Thoracic aorta (tissue), 2 donors: ENCODE measurements around the gene TEX11. TPM values are rescaled to one million over a fixed set of nuclear protein-coding genes. Genes with fewer than 3 reads are reported as not detected.
"Not testable (repeated sequence)": the region's sequence is repeated elsewhere in the genome, so short reads cannot be mapped to it uniquely, and the experiment has no call there.

Experiments used
- ATAC-seq: fragments of 150-250 bp; one replicate; pipeline ENCODE4 v1.8.0; 2017; ENCODE audit warnings: low read depth; ENCODE audit not compliant: insufficient number of reproducible peaks, low FRiP score
- DNase-seq: peaks from one replicate; pipeline ENCODE4 v3.0.0-alpha.2; 2020; ENCODE audit warnings: low spot score
- H3K27ac ChIP-seq, 2 donors: fragments of 200-600 bp; sonication (generic); 1 replicate in 1 of 2; 2 replicates in 1 of 2; pipeline ENCODE4 v1.5.1; 2016; ENCODE audit warnings: mild to moderate bottlenecking in 2 of 2, moderate library complexity in 2 of 2
- H3K27me3 ChIP-seq: fragments of 200-600 bp; sonication (generic); replicated peaks from 2 replicates; pipeline ENCODE4 v1.6.0; 2016; ENCODE audit warnings: mild to moderate bottlenecking; ENCODE audit not compliant: insufficient read depth
- H3K36me3 ChIP-seq: fragments of 200-600 bp; sonication (generic); one replicate; pipeline ENCODE4 v1.5.1; 2016
- H3K4me1 ChIP-seq, 2 donors: fragments of 200-600 bp; sonication (generic); 1 replicate in 1 of 2; 2 replicates in 1 of 2; pipeline versions ENCODE4 v1.5.1 to v1.6.0; 2016; ENCODE audit warnings: low read depth in 2 of 2, mild to moderate bottlenecking in 1 of 2; ENCODE audit not compliant: control insufficient read depth in 1 of 2
- H3K4me3 ChIP-seq: fragments of 200-600 bp; sonication (generic); 2 replicates; pipeline ENCODE4 v1.5.1; 2016; ENCODE audit warnings: mild to moderate bottlenecking
- H3K9me3 ChIP-seq: fragments of 200-600 bp; sonication (generic); 2 replicates; pipeline ENCODE4 v1.5.1; 2016
- total RNA-seq, 2 donors: library from RNA; depleted of rRNA; stranded (reverse); fragments of >200 nt; gene quantifications; one replicate each; pipeline versions ENCODE4 v1.1.0 to v1.2.3, GENCODE V29; 2016
- TF ChIP-seq, protein P1 (sequence below): fragments of 200-600 bp; sonication (generic); IDR thresholded peaks from one replicate; pipeline ENCODE4 v1.5.1; 2019; ENCODE audit warnings: antibody characterized with exemption

TEX11 gene
- total RNA-seq, 2 donors from 2014 or later, result not detected

DNA sequence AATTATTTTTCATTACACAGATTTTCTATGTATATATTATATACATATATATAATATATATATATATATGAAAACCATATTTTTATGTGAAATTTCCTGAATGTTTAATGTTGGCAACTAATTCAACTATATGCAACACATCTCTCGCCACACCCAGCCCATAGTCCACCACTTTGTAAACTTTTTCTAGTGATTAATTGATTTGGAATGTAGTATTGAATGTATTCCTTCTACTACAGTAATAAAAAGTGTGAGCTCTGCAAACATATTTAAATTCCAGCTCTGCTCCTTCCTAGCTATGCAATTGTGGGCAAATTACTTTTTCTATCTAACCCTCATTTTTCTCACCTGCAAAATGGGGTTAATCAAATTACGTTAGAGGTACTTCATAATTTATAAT, 187.8 kb downstream of the TEX11 start:
- no peak for DNase-seq
- H3K27me3 ChIP-seq, result no peaks in the 10 kb centered on the region
- no peak overlapping the region for H3K27ac ChIP-seq
- no peaks in the 10 kb centered on the region for H3K36me3 ChIP-seq
- H3K9me3 ChIP-seq, result no peaks in the 10 kb centered on the region
- ATAC-seq, result no peak
- TF ChIP-seq, protein P1, sequence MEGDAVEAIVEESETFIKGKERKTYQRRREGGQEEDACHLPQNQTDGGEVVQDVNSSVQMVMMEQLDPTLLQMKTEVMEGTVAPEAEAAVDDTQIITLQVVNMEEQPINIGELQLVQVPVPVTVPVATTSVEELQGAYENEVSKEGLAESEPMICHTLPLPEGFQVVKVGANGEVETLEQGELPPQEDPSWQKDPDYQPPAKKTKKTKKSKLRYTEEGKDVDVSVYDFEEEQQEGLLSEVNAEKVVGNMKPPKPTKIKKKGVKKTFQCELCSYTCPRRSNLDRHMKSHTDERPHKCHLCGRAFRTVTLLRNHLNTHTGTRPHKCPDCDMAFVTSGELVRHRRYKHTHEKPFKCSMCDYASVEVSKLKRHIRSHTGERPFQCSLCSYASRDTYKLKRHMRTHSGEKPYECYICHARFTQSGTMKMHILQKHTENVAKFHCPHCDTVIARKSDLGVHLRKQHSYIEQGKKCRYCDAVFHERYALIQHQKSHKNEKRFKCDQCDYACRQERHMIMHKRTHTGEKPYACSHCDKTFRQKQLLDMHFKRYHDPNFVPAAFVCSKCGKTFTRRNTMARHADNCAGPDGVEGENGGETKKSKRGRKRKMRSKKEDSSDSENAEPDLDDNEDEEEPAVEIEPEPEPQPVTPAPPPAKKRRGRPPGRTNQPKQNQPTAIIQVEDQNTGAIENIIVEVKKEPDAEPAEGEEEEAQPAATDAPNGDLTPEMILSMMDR, result no peak
- no peaks in the 10 kb centered on the region for H3K4me1 ChIP-seq
- H3K4me3 ChIP-seq, result no peak overlapping the region

DNA sequence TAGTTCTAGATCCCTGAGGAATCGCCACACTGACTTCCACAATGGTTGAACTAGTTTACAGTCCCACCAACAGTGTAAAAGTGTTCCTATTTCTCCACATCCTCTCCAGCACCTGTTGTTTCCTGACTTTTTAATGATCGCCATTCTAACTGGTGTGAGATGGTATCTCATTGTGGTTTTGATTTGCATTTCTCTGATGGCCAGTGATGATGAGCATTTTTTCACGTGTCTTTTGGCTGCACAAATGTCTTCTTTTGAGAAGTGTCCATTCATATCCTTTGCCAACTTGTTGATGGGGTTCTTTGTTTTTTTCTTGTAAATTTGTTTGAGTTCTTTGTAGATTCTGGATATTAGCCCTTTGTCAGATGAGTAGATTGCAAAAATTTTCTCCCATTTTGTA, 197.2 kb downstream of the TEX11 start:
- H3K9me3 ChIP-seq, H3K4me3 ChIP-seq, H3K4me1 ChIP-seq, H3K27me3 ChIP-seq, ATAC-seq, DNase-seq, H3K36me3 ChIP-seq, H3K27ac ChIP-seq: not testable (repeated sequence)

DNA sequence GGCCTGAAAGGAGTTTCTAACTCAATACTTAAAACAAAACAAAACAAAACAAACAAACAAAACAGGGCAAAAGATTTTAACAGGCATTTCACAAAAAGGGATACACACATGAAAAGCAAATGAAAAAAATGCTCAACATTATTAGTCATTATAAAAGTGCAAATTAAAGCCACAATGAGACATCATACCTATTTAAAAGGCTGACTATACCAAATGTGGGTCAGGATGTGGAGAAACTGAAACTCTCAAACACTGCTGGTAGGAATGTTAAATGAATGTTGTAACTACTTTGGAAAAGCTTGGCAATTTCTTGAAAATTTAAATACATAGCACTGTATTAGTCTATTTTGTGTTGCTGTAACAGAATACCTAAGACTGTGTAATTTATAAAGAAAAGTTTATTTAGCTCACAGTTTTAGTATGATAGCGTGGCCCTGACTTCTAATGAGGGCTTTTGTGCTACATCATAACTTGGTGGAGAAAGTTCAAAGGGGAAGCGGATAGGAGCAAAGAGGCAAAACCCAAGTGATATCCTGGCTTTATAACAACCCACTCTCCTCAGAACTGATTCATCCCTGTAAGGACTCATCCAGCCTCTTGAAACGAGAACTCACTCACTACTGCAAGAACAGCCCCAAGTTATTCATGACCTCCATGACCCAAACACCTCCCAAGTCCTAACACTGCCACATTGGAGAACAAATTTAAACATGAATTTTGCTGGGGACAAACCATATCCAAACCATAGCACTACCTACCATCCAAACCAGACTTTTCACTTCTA, 214.0 kb downstream of the TEX11 start:
- no peaks in the 10 kb centered on the region for H3K4me1 ChIP-seq
- no peaks in the 10 kb centered on the region for H3K27me3 ChIP-seq
- ATAC-seq (no peak), DNase-seq (no peak)
- no peak overlapping the region for H3K27ac ChIP-seq
- no peaks in the 10 kb centered on the region for H3K36me3 ChIP-seq
- H3K9me3 ChIP-seq, result no peaks in the 10 kb centered on the region
- H3K4me3 ChIP-seq, result no peak overlapping the region
- TF ChIP-seq, protein P1, result no peak

DNA sequence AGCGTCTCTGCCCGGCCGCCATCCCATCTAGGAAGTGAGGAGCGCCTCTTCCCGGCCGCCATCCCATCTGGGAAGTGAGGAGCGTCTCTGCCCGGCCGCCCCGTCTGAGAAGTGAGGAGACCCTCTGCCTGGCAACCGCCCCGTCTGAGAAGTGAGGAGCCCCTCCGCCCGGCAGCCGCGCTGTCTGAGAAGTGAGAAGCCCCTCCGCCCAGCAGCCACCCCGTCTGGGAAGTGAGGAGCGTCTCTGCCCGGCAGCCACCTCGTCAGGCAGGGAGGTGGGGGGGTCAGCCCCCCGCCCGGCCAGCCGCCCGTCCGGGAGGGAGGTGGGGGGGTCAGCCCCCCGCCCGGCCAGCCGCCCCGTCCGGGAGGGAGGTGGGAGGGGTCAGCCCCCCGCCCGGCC, 229.1 kb downstream of the TEX11 start:
- H3K27me3 ChIP-seq, ATAC-seq, H3K4me3 ChIP-seq, DNase-seq, H3K27ac ChIP-seq, H3K9me3 ChIP-seq, H3K4me1 ChIP-seq, H3K36me3 ChIP-seq: not testable (repeated sequence)

DNA sequence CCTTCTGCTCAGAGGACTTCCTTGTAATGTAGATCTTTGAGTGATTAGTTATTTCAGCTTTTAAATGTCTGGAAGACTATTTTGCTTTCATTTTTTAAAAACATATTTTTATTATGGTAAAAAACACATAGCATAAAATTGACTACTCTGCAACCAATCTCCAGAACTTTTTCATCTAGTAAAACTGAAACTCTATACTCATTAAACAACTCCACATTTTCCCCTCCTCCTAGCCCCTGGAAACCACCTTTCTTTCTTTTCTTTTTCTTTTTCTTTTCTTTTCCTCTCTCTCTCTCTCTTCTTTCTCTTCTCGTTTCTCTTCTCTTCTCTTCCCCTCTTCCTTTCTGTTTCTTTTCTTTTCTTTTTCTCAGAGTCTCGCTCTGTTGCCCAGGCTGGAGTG, 233.2 kb downstream of the TEX11 start:
- Histone ChIP-seq H3K27me3 (no peaks in the 10 kb centered on the region), H3K27ac (no peak overlapping the region), H3K4me1 (no peaks in the 10 kb centered on the region), H3K9me3 (no peaks in the 10 kb centered on the region), H3K36me3 (no peaks in the 10 kb centered on the region), H3K4me3 (no peak overlapping the region)
- no peak for ATAC-seq
- DNase-seq, result no peak
- TF ChIP-seq, protein P1, result no peak

DNA sequence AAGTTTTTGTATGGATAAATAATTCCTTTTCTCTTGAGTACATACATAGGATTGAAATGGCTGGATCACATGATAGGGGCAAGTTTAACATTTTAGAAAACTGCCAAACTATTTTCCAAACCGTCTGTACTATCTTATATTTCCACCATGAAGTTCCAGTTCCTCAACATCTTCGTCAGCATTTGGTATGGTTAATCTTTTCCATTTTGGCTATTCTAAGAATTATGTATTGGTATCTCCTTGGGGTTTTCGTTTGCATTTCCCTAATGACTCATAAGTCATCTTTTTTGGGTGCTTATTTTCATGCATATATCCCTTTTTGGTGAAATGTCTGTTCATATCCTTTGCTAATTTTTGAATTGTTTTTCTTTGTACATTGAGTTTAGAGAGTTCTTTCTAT, 236.2 kb downstream of the TEX11 start:
- ATAC-seq, result no peak

More for the DNA sequence above, 236.2 kb downstream of the TEX11 start:
- no peaks in the 10 kb centered on the region for H3K4me1 ChIP-seq
- no peak overlapping the region for H3K4me3 ChIP-seq
- no peak for DNase-seq
- TF ChIP-seq, protein P1, result no peak
- H3K36me3 ChIP-seq, result no peaks in the 10 kb centered on the region
- no peaks in the 10 kb centered on the region for H3K27me3 ChIP-seq
- H3K9me3 ChIP-seq, result no peaks in the 10 kb centered on the region
- H3K27ac ChIP-seq, result no peak overlapping the region
